ENCODE measurements around the gene SH2D1B.

The SH2D1B gene

DNA sequence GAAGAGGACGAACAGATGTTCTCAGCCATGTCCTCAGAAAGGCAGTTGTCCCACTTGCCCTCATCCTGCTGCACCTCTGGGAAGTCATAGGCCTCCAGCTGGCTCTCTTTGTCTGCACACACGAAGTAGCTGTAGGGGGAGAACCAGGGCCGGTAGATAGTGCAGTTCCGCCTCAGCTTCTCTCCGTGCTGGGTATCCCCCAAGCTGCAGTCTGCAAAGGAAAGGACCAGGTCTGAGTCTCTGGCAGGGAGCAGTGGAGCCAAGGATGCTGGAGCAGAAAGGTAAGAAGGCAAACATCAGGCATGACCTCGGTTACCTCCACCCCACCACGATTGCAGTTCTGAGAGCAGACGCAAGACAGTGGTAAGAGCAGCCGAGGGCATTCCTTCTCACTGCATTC is 37.5 kb downstream of the SH2D1B start:
- no peak overlapping the region for H3K4me3 ChIP-seq (ENCODE audit: low read depth, low read length)
- TF ChIP-seq, protein P1, sequence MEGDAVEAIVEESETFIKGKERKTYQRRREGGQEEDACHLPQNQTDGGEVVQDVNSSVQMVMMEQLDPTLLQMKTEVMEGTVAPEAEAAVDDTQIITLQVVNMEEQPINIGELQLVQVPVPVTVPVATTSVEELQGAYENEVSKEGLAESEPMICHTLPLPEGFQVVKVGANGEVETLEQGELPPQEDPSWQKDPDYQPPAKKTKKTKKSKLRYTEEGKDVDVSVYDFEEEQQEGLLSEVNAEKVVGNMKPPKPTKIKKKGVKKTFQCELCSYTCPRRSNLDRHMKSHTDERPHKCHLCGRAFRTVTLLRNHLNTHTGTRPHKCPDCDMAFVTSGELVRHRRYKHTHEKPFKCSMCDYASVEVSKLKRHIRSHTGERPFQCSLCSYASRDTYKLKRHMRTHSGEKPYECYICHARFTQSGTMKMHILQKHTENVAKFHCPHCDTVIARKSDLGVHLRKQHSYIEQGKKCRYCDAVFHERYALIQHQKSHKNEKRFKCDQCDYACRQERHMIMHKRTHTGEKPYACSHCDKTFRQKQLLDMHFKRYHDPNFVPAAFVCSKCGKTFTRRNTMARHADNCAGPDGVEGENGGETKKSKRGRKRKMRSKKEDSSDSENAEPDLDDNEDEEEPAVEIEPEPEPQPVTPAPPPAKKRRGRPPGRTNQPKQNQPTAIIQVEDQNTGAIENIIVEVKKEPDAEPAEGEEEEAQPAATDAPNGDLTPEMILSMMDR (IDR thresholded peaks at IDR 0.05; ENCODE audit: low read depth, low read length), result no peak
- no peak for DNase-seq (ENCODE audit: low read depth, low spot score)
- in situ Hi-C loops (cut with HindIII; ENCODE audit: low sequenced_read_pairs), result no loop called here

DNA sequence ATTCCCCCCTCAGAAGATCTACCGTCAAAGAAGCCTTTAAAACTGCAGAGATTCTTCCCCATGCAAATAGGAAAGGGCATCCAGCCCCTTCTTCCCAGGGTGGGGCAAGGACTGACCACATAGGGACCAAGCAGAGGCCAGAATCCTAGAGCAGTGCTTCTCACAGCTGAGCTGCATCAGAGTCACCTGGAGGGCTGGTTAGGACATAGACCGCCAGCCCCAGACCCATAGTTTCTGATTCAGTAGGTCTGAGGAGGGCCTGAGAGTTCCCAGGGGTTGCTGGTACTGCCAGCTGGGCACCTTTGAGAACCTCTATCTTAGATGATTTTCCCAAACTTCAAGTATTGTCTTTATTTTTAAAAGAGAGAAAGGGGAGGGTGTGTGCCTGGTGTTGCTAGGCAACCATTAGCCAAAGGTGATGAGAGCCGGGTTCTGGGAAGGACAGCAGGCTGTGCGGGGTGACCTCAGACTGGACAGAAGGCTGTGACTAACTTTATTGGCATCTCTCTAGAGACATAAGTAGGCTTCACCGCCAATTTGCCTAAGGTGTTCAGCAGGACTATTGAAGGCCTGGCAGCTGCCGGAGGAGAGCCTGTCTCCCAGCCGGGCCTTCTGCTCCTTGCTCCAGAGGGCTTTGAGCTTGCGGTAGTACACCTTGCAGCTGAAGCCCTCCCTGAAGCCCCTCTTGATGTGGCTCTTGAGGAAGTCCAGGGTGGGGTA is 38.2 kb downstream of the SH2D1B start:
- TF ChIP-seq, protein P1 (IDR thresholded peaks at IDR 0.05; ENCODE audit: low read depth, low read length), result no peak
- no peak overlapping the region for H3K4me3 ChIP-seq (ENCODE audit: low read depth, low read length)
- in situ Hi-C loops (cut with HindIII; ENCODE audit: low sequenced_read_pairs), result no loop called here
- peak; percentile 56 for DNase-seq (ENCODE audit: low read depth, low spot score)

DNA sequence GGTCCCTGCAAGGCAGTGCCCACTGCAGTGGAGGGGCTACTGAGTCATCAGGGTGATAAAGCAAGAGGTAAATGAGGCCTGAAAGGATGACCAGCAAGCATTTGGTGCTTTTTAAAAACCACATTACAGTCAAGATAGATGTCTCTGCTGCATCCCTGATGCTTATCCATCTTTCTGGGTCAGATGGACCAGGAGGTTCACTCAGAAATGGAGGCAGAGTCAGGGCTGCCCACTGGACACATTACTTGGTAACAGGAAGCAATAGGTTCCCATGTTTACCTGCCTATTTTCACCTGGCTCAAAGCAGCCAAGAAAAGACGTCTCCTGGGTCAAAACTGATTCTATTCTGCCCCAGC is 38.9 kb downstream of the SH2D1B start:
- TF ChIP-seq, protein P1 (IDR thresholded peaks at IDR 0.05; ENCODE audit: low read depth, low read length), result no peak
- in situ Hi-C loops (cut with HindIII; ENCODE audit: low sequenced_read_pairs), result no loop called here
- no peak for DNase-seq (ENCODE audit: low read depth, low spot score)
- H3K4me3 ChIP-seq (ENCODE audit: low read depth, low read length), result no peak overlapping the region

GRCh38 chr1:162372159-162373071 is 39.5 kb downstream of the SH2D1B start:
- TF ChIP-seq, protein P1 (IDR thresholded peaks at IDR 0.05; ENCODE audit: low read depth, low read length), result no peak
- no peak overlapping the region for H3K4me3 ChIP-seq (ENCODE audit: low read depth, low read length)
- in situ Hi-C loops (cut with HindIII; ENCODE audit: low sequenced_read_pairs), result no loop called here
- DNase-seq (ENCODE audit: low read depth, low spot score), result no peak

GRCh38 chr1:162371611-162372010 is 40.3 kb downstream of the SH2D1B start:
- TF ChIP-seq, protein P1 (IDR thresholded peaks at IDR 0.05; ENCODE audit: low read depth, low read length), result no peak
- DNase-seq (ENCODE audit: low read depth, low spot score), result peak; percentile 51
- H3K4me3 ChIP-seq (ENCODE audit: low read depth, low read length), result no peak overlapping the region
- in situ Hi-C loops (cut with HindIII; ENCODE audit: low sequenced_read_pairs), result no loop called here

DNA sequence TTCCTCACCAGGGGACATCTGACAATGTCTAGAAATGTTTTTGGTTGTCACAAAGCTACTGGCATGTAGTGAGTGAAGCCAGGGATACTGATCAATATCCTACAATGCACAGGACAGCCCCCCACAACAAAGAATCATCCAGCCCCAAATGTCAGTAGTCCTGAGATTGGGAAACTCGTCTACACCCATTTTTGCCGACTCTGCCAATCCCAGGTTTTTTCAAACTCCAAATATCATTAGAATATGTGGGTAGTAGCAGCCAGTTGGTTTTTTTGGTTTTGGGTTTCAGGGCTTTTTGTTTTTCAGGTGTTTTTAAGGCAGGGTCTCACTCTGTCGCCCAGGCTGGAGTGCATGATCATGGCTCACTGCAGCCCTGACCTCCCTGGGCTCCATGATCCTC is 41.2 kb downstream of the SH2D1B start:
- no peak for DNase-seq (ENCODE audit: low read depth, low spot score)
- H3K4me3 ChIP-seq (ENCODE audit: low read depth, low read length), result no peak overlapping the region
- TF ChIP-seq, protein P1 (IDR thresholded peaks at IDR 0.05; ENCODE audit: low read depth, low read length), result no peak
- in situ Hi-C loops (cut with HindIII; ENCODE audit: low sequenced_read_pairs), result no loop called here

All from astrocyte of the spinal cord (primary cell).